NCI-H748 (cell line): ENCODE results near the gene RTN4R.

Experiments used
- DNase-seq: peaks from one replicate; lab custom pipeline; 2025; ENCODE audit not compliant: unreplicated experiment; lab: John Stamatoyannopoulos, UW

RTN4R gene

GRCh38 chr22:20231514-20232236, 36.4 kb downstream of the RTN4R start:
- DNase-seq: no peak

DNA sequence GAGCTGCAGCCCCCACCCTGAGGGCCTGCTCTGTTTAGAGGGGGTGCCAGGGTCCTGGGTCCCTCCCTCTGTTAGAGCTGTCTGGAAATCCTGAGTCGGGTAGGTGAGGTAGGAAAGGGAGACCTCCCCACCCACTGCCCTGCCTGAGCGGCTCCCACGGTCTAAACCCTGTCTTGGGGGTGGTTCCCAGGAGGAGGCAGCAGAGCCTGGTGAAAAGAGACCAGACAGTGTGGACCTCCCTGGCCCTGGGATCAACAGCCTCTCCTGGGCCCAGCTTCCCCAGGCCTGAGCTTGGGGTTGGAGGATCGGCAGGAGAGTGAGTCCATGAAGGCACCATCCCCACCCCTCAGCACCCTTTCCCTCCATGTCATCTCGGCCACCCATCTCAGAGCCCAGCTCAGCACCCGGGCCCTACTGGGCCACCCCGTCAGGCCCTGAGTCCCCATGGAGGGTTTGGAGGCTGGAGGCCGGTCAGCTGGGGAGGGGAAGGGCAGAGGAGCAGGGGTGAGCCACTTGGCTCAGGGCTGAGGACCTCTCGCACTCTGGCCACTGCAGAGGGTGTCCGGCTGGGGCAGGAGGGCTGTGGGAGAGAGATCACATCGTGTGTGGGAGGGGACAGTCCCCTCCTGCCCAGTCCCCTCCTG, 37.2 kb downstream of the RTN4R start:
- DNase-seq: no peak

DNA sequence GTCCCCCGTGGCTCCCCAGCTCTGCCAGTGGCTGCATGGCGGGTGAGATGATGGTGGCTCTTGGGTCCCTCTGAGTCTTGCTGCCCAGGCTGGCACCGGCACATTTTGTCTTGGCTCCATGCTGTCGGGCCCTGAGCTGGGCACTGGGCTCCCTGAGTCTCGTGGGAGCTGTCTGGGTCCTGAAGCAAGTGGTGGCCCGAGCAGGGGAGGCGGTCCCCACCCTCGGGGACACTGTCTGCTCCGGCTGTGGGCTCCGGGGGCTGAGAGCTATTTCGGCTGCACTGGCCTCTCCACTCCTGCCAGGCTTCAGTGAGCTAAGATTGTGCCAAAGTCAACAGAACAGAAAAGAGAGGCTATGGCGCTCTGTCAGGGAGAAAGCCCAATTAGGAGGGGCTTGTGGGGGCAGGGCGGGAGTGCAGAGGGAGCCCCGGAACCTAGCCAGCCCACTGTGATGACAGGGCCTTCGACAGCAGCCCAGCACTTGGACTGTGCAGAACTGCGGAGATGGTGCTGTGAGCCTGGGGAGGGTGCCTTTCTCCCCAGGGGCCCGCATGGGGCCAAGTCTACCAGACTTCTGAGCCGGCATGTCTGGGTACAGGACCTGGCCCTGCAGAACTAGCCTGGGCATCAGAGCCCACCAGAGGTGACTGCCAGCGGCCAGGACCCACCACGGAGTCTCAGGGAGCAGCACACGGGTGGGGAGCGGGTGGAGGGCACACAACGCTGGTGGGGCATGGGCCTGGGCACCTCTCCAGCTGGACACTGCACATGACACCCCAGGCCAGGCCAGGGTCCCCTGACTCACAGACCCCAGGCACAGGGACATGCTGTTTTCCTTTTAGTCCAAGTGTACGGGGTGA, 38.0 kb downstream of the RTN4R start:
- DNase-seq: no peak

- DNase-seq: no peak
Observed at GRCh38 chr22:20228939-20229272, 39.2 kb downstream of the RTN4R start.

DNA sequence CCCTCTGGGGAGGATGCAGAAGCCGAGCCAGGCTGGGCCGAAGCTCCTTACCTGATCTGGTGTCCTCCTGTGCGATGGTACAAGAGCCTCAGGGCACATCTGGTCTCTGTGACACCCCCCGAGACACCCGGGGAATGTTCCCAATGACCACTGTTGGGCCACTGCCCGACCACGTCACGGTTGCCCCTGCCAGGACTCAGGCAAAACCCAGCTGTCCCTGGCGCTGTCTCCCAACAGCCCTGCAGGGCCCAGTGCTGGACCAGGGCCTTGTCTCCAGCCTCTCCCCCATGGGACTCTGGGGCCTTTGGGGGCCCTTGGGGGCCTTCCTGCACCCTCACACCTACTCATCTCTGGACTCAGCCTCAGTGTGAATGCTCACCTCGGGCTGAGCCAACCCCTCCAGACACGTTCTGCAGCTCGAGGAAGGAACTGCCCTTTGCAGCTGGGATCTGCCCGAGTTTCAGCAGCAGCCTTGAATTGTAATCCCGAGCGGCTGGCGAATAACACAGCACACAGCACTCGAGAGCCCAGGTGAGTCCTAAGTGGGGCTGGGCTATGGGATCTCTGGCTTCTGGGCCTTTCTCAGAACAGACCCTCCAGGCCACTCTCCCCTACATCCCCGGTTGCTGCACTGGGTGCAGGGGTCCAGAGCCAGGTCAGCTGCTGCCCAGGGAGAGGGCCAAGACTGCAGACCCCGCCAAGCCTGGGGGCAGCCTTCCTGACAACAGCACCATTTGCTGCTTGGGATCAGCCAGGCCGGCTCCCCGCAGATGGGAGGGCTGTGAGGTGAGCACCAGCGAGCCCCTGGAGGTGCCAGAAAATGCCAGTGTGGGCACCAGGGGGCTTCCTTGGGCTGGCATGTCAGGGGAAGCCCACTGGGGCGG, 39.8 kb downstream of the RTN4R start:
- DNase-seq: no peak

GRCh38 chr22:20227363-20227762, 40.8 kb downstream of the RTN4R start:
- DNase-seq: no peak

DNA sequence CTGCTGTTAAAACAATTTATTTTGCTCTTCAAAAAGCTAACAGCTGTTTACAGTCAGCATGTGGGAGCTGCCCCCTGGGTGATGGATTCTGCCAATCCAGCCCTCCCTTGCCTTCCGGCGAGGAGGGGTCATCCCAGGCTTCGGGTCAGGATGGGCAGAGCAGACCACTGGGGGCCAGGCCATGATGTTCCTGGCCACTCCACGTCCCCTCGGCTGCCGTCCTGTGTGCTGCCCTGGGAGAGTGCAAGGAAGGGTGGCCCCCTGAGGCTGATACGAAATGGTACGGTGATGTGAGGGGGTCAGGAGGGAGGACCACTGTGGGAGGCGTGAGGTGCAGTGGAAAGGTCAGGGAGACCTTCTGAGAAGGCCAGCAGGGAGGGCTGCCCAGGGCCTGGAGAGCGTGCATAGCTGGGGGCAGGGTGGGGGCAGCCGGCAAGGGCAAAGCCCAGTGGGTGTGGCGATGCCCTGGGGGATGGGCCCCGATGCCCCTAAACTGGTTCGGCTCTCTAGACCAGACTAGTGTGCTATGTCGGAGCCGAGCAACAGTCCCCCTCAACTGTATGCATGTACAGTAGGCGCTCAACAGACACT, 41.3 kb downstream of the RTN4R start:
- no peak for DNase-seq

DNA sequence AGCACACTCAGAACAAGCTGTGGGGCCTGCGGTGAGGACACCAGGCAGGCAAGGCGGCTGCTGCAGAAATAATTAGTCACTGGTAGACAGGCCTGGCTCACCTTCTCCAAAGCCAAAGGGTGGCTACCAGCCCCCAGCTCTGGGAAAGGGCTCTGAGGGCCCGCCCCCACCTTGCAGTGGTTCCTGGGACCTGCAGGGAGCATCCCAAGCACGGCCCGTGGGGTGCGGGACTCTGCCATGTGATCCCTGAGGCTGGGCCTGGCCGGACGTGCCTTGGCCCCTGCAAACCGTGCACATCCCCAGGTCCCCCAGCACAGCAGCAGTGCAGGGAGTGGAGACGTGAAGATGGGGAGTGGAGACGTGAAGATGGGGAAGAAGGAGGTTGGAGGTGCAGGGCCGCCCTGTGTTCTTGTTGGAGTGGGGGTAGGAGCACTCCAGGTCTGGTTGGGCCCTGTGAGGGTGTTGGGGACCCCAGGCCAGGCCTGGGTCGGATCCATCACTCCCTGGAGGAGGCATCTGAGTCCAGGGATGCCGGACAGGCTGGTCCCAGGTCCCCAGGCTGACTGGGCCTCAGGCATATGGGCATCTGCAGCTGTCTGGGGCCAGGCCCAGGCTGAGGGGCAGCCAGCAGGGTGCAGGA, 41.9 kb downstream of the RTN4R start:
- no peak for DNase-seq

DNA sequence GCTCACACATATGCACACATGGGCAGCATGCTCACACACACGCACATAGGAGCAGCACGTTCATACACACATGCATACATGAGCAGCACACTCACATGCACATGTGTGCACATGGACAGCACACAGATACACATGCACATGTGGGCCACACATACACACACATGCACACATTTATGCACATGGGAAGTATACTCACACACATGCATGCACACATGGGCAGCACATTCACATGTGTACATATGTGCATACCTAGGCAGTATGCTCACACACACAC, 42.5 kb downstream of the RTN4R start:
- no peak for DNase-seq

DNA sequence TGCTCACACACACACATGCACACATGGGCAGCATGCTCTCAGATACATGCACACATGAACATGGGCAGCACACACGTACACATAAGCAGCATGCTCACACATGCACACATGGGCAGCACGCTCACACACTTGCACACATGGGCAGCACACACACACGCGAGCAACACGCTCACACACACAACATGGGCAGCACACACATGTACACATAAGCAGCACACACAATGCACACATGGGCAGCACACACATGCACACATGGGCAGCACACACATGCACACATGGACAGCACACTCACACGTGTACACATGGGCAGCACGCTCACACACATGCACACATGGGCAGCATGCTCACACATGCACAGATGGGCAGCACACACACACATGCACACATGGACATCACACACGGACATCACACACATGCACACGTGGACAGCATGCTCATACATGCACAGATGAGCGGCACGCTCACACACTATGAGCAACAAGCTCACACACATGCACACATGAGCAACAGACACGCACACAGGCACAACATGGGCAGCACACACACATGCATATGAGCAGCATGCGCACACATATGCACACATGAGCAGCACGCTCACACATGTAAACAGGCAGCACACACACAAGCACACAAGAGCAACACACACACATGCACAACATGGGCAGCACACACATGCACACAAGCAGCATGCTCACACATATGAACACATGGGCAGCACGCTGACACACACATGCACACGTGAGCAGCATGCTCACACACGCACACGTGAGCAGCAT, 43.0 kb downstream of the RTN4R start:
- no peak for DNase-seq

- no peak for DNase-seq
Observed at GRCh38 chr22:20224256-20224626, 43.9 kb downstream of the RTN4R start.

DNA sequence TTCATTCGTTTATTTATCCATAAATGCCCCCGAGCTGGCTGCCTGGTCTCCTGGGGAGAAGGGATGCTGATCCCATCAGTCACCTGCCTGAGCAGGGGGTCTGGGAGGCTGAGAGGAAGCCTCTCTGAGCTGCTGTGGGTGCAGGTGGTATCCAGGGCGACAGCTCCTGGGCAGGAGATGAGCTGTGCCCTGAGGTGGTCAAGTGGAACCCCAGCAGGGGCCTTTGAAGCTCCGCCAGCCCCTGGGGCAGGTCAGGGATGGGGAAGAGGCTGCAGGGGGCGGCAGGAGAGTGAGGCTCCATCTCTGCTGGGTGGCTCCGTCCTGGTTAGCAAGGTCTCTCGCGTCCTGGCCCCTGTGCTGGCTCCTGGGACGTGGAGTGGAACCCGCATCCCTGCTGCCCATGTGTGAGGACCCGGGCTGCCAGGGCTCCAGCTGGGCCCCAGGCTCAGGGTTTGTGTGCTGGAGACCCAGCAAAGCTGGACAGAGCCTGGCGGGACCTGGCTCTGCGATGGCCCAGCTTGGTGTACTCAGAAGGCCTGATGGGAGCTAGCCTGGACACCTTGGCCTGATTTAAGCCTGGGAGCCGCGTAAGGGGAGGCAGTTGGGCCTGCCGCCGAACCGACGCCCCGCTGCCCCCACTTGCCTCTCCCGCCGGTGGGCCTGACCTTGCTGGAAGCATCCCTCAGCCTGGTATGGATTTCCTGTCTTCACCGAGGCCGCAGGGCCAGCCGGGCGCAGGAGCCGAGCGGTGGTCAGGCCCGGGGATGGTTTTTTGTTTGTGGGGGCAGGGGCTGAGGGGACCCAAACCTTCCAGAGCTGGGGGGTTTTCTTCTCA, 44.5 kb downstream of the RTN4R start:
- no peak for DNase-seq

- DNase-seq: no peak
Observed at GRCh38 chr22:20222764-20223420, 45.2 kb downstream of the RTN4R start.

GRCh38 chr22:20221421-20222340, 46.4 kb downstream of the RTN4R start:
- no peak for DNase-seq

DNA sequence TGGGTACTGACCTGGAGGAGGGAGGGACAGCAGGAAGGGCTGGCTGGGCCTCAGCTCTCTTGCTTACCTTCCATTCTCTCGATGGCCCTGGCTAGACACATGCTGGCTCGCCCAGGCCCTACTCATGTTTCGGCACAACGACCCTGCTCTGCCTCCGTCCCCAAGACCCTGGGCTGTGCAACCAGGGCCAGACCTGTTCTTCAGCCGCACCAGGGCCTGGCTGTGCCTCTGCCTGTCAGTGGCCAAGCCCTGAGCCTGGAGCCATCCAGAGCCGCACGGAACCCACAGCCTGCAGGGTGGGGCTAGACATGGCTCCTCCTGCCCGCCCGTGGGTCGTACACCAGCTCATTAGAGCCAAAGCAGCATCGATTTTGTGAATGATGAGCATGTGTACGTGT, 47.5 kb downstream of the RTN4R start:
- no peak for DNase-seq

DNA sequence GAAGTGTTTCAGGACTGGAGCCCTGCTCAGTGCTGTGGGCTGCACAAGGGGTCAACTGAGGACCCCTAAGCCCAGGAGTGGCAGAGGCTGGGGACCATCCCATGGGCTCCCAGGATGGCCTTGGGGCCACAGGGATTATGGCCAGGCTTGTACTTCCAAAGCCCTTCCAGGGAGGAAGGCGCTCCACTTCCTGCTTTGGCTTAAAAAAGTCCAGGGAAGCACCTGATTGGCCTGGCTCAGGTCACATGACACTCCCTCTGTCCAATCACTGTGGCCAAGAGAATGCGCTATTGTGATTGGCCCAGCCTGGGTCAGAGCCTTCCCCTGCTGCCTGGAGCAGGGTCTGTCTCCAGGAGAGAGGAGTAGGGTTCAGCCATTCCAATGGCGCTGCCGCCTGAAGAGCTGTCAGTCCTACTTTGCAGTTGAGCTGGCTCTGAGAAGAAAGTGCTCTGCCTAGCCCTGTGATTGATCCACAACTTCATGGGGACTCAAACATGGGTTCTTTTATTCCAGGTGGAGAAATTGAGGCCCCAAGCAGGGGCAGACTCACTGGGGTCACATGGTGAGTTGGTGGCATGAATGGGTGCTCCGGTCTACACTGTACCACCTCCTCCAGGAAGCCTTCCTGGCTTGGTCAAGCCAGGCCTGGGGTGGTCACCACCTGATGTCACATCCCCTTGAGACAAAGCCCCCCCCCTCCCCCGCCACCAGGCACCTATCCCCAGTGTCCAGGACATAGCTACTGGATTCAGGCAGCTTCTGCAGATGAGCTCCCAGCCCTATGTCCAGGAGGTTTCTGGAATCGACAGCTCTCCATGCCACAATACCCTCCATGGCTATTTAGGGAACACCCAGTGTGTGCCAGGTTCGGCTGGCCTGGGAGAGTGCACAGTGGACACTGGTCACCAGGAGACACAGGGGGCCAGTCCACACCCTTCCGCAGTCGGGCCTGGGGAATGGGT, 48.2 kb downstream of the RTN4R start:
- DNase-seq: no peak
